ENCODE measurements around the gene CCDC34. TPM values are rescaled to one million over a fixed set of nuclear protein-coding genes. Genes with fewer than 3 reads are reported as not detected.

Gene CCDC34
- total RNA-seq, 6 donors from 2014 or later = 1.00 to 6.4 (median 1.6) TPM; not detected in 1

DNA sequence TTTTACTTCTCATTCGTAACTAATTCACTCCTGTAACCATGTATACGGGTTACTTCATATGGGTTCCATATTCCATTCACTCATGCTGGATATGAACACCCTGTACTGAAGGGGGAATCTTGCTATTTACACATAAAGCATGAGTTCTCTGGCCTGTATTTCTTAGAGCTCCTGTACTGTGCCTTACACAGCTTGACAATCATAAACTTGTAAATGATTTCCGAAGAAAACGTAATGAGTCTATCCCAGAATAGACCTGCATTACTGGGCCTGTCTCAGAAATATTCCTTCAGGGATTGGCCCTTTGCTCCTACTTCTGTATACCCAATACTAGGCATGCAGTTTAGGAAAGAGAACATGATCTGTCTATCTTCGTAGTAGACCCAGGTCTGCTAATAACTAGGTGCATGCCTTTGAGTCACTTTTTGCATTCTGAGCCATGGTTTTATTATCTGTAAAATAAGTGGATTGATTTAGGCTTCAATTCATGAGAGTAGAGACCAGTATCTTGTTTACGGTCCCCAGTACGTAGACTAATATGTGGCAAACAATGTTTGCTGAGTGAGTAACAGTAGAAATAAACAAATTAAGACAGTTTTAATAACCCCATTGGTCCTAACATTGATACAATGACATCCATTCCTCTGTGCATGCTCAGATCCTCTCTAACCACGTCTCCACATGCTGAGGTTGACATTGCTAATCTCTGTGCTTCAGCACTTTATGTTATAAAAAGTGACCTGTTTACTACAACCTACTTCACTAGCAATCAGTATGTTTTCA lies 1.2 kb downstream of the CCDC34 start:
- no peaks in the 10 kb centered on the region for H3K9me3 ChIP-seq
- H3K27me3 ChIP-seq = no peaks in the 10 kb centered on the region
- H3K4me1 ChIP-seq = peaks cover 6 to 18% (median 10%) of the 10 kb centered on the region in 4 donors
- H3K27ac ChIP-seq = no peak overlapping the region
- DNase-seq (no peak), ATAC-seq (ENCODE audit: low FRiP score in 2 of 2) (no peak)
- no peak for TF ChIP-seq EP300 (IDR thresholded peaks at IDR 0.05)
- TF ChIP-seq, protein P1, sequence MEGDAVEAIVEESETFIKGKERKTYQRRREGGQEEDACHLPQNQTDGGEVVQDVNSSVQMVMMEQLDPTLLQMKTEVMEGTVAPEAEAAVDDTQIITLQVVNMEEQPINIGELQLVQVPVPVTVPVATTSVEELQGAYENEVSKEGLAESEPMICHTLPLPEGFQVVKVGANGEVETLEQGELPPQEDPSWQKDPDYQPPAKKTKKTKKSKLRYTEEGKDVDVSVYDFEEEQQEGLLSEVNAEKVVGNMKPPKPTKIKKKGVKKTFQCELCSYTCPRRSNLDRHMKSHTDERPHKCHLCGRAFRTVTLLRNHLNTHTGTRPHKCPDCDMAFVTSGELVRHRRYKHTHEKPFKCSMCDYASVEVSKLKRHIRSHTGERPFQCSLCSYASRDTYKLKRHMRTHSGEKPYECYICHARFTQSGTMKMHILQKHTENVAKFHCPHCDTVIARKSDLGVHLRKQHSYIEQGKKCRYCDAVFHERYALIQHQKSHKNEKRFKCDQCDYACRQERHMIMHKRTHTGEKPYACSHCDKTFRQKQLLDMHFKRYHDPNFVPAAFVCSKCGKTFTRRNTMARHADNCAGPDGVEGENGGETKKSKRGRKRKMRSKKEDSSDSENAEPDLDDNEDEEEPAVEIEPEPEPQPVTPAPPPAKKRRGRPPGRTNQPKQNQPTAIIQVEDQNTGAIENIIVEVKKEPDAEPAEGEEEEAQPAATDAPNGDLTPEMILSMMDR (IDR thresholded peaks at IDR 0.05) = no peak
- TF ChIP-seq POLR2AphosphoS5 (IDR thresholded peaks at IDR 0.05) = no peak
- TF ChIP-seq POLR2A (IDR thresholded peaks at IDR 0.05) = no peak
- H3K36me3 ChIP-seq = no peaks in the 10 kb centered on the region
- H3K4me3 ChIP-seq = peak overlapping the region in 1 of 4 donors; percentile 95
- 81 to 86% methylated on average over 8 of the region's 8 CpGs for WGBS, 2 donors

DNA sequence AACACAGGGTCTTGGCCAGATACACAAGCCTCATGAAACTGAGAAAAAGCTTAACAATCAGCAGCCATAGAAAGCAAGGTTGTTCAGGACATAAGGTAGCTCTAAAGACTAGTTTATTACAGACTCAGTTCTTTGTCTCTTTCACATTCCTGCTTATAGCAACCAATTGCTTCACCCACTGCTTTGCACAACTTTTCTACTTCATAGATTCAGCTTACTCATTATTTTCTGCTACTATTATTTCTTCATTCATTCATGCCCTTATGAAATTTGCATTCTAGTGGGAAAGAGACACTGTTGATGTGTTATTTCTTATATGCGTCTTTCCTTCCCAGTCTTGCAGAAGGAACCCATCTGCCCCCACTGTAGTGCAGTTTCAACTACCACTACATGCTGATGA lies 4.7 kb downstream of the CCDC34 start:
- no peaks in the 10 kb centered on the region for H3K27me3 ChIP-seq
- H3K27ac ChIP-seq = no peak overlapping the region
- peaks cover under 1 to 13% (median 4%) of the 10 kb centered on the region in 4 donors for H3K4me1 ChIP-seq
- no peak overlapping the region for H3K4me3 ChIP-seq
- no peak for ATAC-seq (ENCODE audit: low FRiP score in 2 of 2)
- 78 to 82% methylated on average over 1 of the region's 1 CpG for WGBS, 2 donors
- TF ChIP-seq POLR2AphosphoS5 (IDR thresholded peaks at IDR 0.05) = no peak
- no peak for TF ChIP-seq POLR2A (IDR thresholded peaks at IDR 0.05)
- TF ChIP-seq, protein P1 (IDR thresholded peaks at IDR 0.05) = no peak
- no peak for TF ChIP-seq EP300 (IDR thresholded peaks at IDR 0.05)
- DNase-seq = no peak
- H3K36me3 ChIP-seq = no peaks in the 10 kb centered on the region
- no peaks in the 10 kb centered on the region for H3K9me3 ChIP-seq

DNA sequence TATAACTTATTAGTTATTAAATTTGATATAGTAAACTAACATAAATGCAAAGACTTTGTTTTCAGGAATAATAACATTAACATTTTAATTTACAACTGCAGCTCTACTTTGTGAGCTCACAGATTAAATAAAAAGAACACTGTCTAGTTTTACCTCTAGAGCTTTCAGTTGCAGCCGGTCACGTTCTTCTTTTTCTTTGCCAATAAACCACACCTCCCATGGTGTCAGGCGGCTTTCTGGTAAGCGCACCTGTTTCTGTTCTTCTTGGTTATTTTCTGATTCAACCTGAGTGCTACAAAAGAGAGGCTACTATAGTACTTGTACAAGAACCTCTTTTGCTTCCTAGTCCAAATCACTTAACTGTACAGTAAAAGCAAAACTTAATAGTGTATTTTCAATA lies 5.8 kb downstream of the CCDC34 start:
- Histone ChIP-seq H3K9me3 (no peaks in the 10 kb centered on the region), H3K27me3 (no peaks in the 10 kb centered on the region), H3K27ac (no peak overlapping the region), H3K4me3 (no peak overlapping the region), H3K36me3 (no peaks in the 10 kb centered on the region), H3K4me1 (peaks cover 0 to 3% (median 1%) of the 10 kb centered on the region in 4 donors)
- DNase-seq (no peak), ATAC-seq (ENCODE audit: low FRiP score in 2 of 2) (no peak)
- TF ChIP-seq POLR2A (IDR thresholded peaks at IDR 0.05) (no peak), POLR2AphosphoS5 (IDR thresholded peaks at IDR 0.05) (no peak), EP300 (IDR thresholded peaks at IDR 0.05) (no peak)
- TF ChIP-seq, protein P1 (IDR thresholded peaks at IDR 0.05) = no peak
- 88 to 90% methylated on average over 4 of the region's 4 CpGs for WGBS, 2 donors

DNA sequence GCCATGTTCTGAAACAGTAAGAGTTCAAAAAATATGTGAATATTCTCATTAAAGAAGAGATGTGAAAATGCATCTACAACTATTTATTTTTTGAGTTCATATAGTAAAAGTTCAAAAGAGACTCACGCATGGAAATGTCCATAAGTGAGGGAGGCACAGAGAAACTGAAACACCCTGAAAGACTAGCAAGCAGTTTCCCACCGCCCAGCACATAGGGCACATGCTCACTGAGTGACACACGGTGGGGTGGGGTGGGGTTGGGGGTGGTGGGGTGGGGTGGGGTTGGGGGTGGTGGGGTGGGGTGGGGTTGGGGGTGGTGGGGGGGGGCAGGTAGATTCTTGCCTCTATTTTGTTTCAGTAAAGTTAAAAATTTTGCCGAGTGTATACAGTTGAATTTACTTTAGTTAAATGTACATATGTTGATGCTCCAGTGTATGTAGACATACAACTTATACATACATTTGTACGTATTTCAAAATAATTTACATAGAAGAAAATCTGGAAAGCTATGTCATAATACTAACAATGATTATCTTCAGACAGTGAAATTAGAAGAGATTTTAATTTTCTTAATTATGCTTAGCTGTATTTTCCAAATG lies 6.3 kb downstream of the CCDC34 start:
- Histone ChIP-seq H3K27me3 (no peaks in the 10 kb centered on the region), H3K27ac (no peak overlapping the region), H3K36me3 (no peaks in the 10 kb centered on the region), H3K4me3 (no peak overlapping the region), H3K4me1 (no peaks in the 10 kb centered on the region), H3K9me3 (no peaks in the 10 kb centered on the region)
- no peak for ATAC-seq (ENCODE audit: low FRiP score in 2 of 2)
- WGBS, 2 donors = 81 to 88% methylated on average over 5 of the region's 5 CpGs
- no peak for DNase-seq
- TF ChIP-seq EP300 (IDR thresholded peaks at IDR 0.05) = no peak
- no peak for TF ChIP-seq POLR2AphosphoS5 (IDR thresholded peaks at IDR 0.05)
- TF ChIP-seq, protein P1 (IDR thresholded peaks at IDR 0.05) = no peak
- no peak for TF ChIP-seq POLR2A (IDR thresholded peaks at IDR 0.05)

Data from upper lobe of left lung (tissue), 6 donors.